Natural killer cell treated with Interleukin-12 subunit alpha and Interleukin-12 subunit beta and Interleukin-15 and Interleukin-18, amount 100 ng/mL, for 72 hours (primary cell): Measurements from ENCODE around the gene HDAC9. TPM values are rescaled to one million over a fixed set of nuclear protein-coding genes. Genes with fewer than 3 reads are reported as not detected.
"Not testable (repeated sequence)": the region's sequence is repeated elsewhere in the genome, so short reads cannot be mapped to it uniquely, and the experiment has no call there.

ENCODE experiments used
- ATAC-seq, 2 donors: fragments of 150-1000 bp; cut with Tn5 transposase in 1 of 2; sonication (Bioruptor Pico), chemical (Tn5 transposase) in 1 of 2; 2 replicates each; pipeline ENCODE4 v1.10.0; 2021
- DNase-seq: peaks from one replicate; pipeline ENCODE4 v3.0.0; 2022; ENCODE audit warnings: low spot score
- H3K27ac Mint-ChIP-seq, 2 donors: 1 replicate in 1 of 2; 2 replicates in 1 of 2; pipeline ENCODE4 v1.8.0; 2022; ENCODE audit warnings: mixed read lengths in 2 of 2, mild to moderate bottlenecking in 1 of 2, moderate library complexity in 1 of 2
- H3K27me3 Mint-ChIP-seq, 2 donors: 1 replicate in 1 of 2; 2 replicates in 1 of 2; pipeline ENCODE4 v1.8.0; 2022; ENCODE audit warnings: mixed read lengths in 2 of 2
- H3K36me3 Mint-ChIP-seq: one replicate; pipeline ENCODE4 v1.8.0; 2022; ENCODE audit warnings: mixed read lengths
- H3K4me1 Mint-ChIP-seq, 2 donors: 1 replicate in 1 of 2; 2 replicates in 1 of 2; pipeline ENCODE4 v1.8.0; 2022; ENCODE audit warnings: low read depth in 2 of 2, mixed read lengths in 2 of 2, mild to moderate bottlenecking in 1 of 2
- H3K4me3 Mint-ChIP-seq: one replicate; pipeline ENCODE4 v1.8.0; 2022; ENCODE audit warnings: mixed read lengths
- H3K9me3 Mint-ChIP-seq: 2 replicates; pipeline ENCODE4 v1.8.0; 2022; ENCODE audit warnings: mixed read lengths
- total RNA-seq, 2 donors: library from RNA; stranded (reverse); gene quantifications; one replicate each; pipeline ENCODE4 v1.2.3, GENCODE V29; 2022

Gene HDAC9
- total RNA-seq, 2 donors from 2014 or later, result 9.9 to 15.0 TPM

- no peak overlapping the region for H3K4me3 Mint-ChIP-seq
- H3K27ac Mint-ChIP-seq, result no peak overlapping the region
These were observed 481.3 kb downstream of the HDAC9 start for GRCh38 chr7:18976715-18977471.

GRCh38 chr7:18978108-18978495 lies 482.6 kb downstream of the HDAC9 start:
- DNase-seq, result no peak
- Mint-ChIP-seq H3K9me3 (peaks cover 10% of the 10 kb centered on the region), H3K4me1 (no peaks in the 10 kb centered on the region), H3K36me3 (no peaks in the 10 kb centered on the region), H3K27ac (no peak overlapping the region), H3K27me3 (no peaks in the 10 kb centered on the region), H3K4me3 (no peak overlapping the region)
- no peak for ATAC-seq

More at GRCh38 chr7:18976715-18977471, 481.3 kb downstream of the HDAC9 start:
- no peaks in the 10 kb centered on the region for H3K27me3 Mint-ChIP-seq
- H3K4me1 Mint-ChIP-seq, result no peaks in the 10 kb centered on the region
- no peaks in the 10 kb centered on the region for H3K36me3 Mint-ChIP-seq
- H3K9me3 Mint-ChIP-seq, result peaks cover 10% of the 10 kb centered on the region
- no peak for DNase-seq
- ATAC-seq, result no peak

GRCh38 chr7:18990700-18991099 lies 495.2 kb downstream of the HDAC9 start:
- not testable (repeated sequence) for H3K9me3 Mint-ChIP-seq, ATAC-seq

GRCh38 chr7:18993933-18994668 lies 498.6 kb downstream of the HDAC9 start:
- Mint-ChIP-seq H3K36me3 (no peaks in the 10 kb centered on the region), H3K27me3 (no peaks in the 10 kb centered on the region), H3K4me1 (no peaks in the 10 kb centered on the region), H3K27ac (no peak overlapping the region), H3K4me3 (no peak overlapping the region), H3K9me3 (no peaks in the 10 kb centered on the region)
- DNase-seq (no peak), ATAC-seq (no peak)

More at GRCh38 chr7:18990700-18991099, 495.2 kb downstream of the HDAC9 start:
- not testable (repeated sequence) for H3K4me1 Mint-ChIP-seq, H3K27me3 Mint-ChIP-seq, H3K36me3 Mint-ChIP-seq, DNase-seq, H3K27ac Mint-ChIP-seq, H3K4me3 Mint-ChIP-seq

- Mint-ChIP-seq H3K36me3 (no peaks in the 10 kb centered on the region), H3K4me1 (no peaks in the 10 kb centered on the region), H3K27ac (no peak overlapping the region)
These were observed 499.7 kb downstream of the HDAC9 start for GRCh38 chr7:18995270-18995671.

GRCh38 chr7:18995811-18996426 lies 500.4 kb downstream of the HDAC9 start:
- no peaks in the 10 kb centered on the region for H3K9me3 Mint-ChIP-seq
- H3K4me1 Mint-ChIP-seq, result no peaks in the 10 kb centered on the region
- no peak overlapping the region for H3K4me3 Mint-ChIP-seq
- ATAC-seq (no peak), DNase-seq (no peak)
- no peaks in the 10 kb centered on the region for H3K27me3 Mint-ChIP-seq
- no peak overlapping the region for H3K27ac Mint-ChIP-seq
- H3K36me3 Mint-ChIP-seq, result no peaks in the 10 kb centered on the region

More at GRCh38 chr7:18995270-18995671, 499.7 kb downstream of the HDAC9 start:
- no peak for DNase-seq
- H3K9me3 Mint-ChIP-seq, result no peaks in the 10 kb centered on the region
- no peak overlapping the region for H3K4me3 Mint-ChIP-seq
- no peak for ATAC-seq
- no peaks in the 10 kb centered on the region for H3K27me3 Mint-ChIP-seq

- H3K4me3 Mint-ChIP-seq, result no peak overlapping the region
- no peaks in the 10 kb centered on the region for H3K36me3 Mint-ChIP-seq
- ATAC-seq (no peak), DNase-seq (no peak)
- H3K9me3 Mint-ChIP-seq, result no peaks in the 10 kb centered on the region
- no peak overlapping the region for H3K27ac Mint-ChIP-seq
- no peaks in the 10 kb centered on the region for H3K27me3 Mint-ChIP-seq
- no peaks in the 10 kb centered on the region for H3K4me1 Mint-ChIP-seq
These were observed 501.0 kb downstream of the HDAC9 start for GRCh38 chr7:18996583-18996982.

- DNase-seq (no peak), ATAC-seq (no peak)
- H3K4me3 Mint-ChIP-seq, result no peak overlapping the region
- no peak overlapping the region for H3K27ac Mint-ChIP-seq
- H3K4me1 Mint-ChIP-seq, result no peaks in the 10 kb centered on the region
- no peaks in the 10 kb centered on the region for H3K36me3 Mint-ChIP-seq
- no peaks in the 10 kb centered on the region for H3K9me3 Mint-ChIP-seq
- H3K27me3 Mint-ChIP-seq, result no peaks in the 10 kb centered on the region
These were observed 502.1 kb downstream of the HDAC9 start for GRCh38 chr7:18997477-18998150.

- no peaks in the 10 kb centered on the region for H3K4me1 Mint-ChIP-seq
- no peak overlapping the region for H3K4me3 Mint-ChIP-seq
- H3K27ac Mint-ChIP-seq, result no peak overlapping the region
- no peaks in the 10 kb centered on the region for H3K27me3 Mint-ChIP-seq
- no peaks in the 10 kb centered on the region for H3K36me3 Mint-ChIP-seq
- H3K9me3 Mint-ChIP-seq, result no peaks in the 10 kb centered on the region
- no peak for DNase-seq
- no peak for ATAC-seq
These were observed 504.9 kb downstream of the HDAC9 start for GRCh38 chr7:19000410-19000809.

GRCh38 chr7:19001854-19002253 lies 506.3 kb downstream of the HDAC9 start:
- DNase-seq (no peak), ATAC-seq (no peak)
- H3K9me3 Mint-ChIP-seq, result no peaks in the 10 kb centered on the region
- no peaks in the 10 kb centered on the region for H3K4me1 Mint-ChIP-seq
- no peak overlapping the region for H3K27ac Mint-ChIP-seq
- no peaks in the 10 kb centered on the region for H3K36me3 Mint-ChIP-seq
- no peak overlapping the region for H3K4me3 Mint-ChIP-seq
- no peaks in the 10 kb centered on the region for H3K27me3 Mint-ChIP-seq

GRCh38 chr7:19009241-19009935 lies 513.8 kb downstream of the HDAC9 start:
- Mint-ChIP-seq H3K9me3 (peaks cover 8% of the 10 kb centered on the region), H3K4me3 (no peak overlapping the region), H3K27ac (no peak overlapping the region), H3K36me3 (no peaks in the 10 kb centered on the region), H3K4me1 (no peaks in the 10 kb centered on the region), H3K27me3 (no peaks in the 10 kb centered on the region)
- ATAC-seq (no peak), DNase-seq (no peak)

- DNase-seq, result no peak
- no peaks in the 10 kb centered on the region for H3K4me1 Mint-ChIP-seq
- ATAC-seq, result no peak
- no peak overlapping the region for H3K4me3 Mint-ChIP-seq
- H3K36me3 Mint-ChIP-seq, result no peaks in the 10 kb centered on the region
- H3K9me3 Mint-ChIP-seq, result peaks cover 11% of the 10 kb centered on the region
- H3K27ac Mint-ChIP-seq, result no peak overlapping the region
- H3K27me3 Mint-ChIP-seq, result no peaks in the 10 kb centered on the region
These were observed 514.4 kb downstream of the HDAC9 start for GRCh38 chr7:19009936-19010280.

- H3K27ac Mint-ChIP-seq, result no peak overlapping the region
- H3K36me3 Mint-ChIP-seq, result no peaks in the 10 kb centered on the region
- no peaks in the 10 kb centered on the region for H3K4me1 Mint-ChIP-seq
- H3K27me3 Mint-ChIP-seq, result no peaks in the 10 kb centered on the region
- ATAC-seq, result no peak
- peaks cover 11% of the 10 kb centered on the region for H3K9me3 Mint-ChIP-seq
- no peak overlapping the region for H3K4me3 Mint-ChIP-seq
- no peak for DNase-seq
These were observed 515.7 kb downstream of the HDAC9 start for GRCh38 chr7:19011212-19011611.
